Activated CD4-positive, alpha-beta T cell treated with anti-CD3 and anti-CD28 coated beads, Interleukin-2, Interleukin-4, amounts not matched to agents 100 ng/mL and 50 ng/mL, durations not matched to agents 16 hours and 8 hours (primary cell): ENCODE data around the gene PAQR8.

Experiments used
- DNase-seq: peaks from one replicate; pipeline ENCODE4 v3.0.0-alpha.2; 2020; ENCODE audit warnings: low spot score

Gene PAQR8

GRCh38 chr6:52347818-52348217 lies 14.1 kb upstream of the PAQR8 start:
- DNase-seq: no peak

DNA sequence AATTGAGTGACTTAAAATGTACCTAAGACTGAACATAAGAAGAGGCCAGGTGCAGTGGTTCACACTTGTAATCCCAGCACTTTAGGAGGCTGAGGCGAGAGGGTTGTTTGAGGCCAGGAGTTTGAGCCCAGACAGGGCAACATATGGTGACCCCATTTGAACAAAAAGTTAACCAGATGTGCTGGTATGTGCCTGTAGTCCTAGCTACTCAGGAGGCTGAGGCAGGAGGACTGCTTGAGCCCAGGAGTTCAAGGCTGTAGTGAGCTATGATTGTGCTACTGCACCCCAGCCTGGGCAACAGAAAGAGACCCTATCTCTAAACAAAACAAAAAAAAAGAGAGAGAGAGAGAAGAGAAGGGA lies 10.1 kb upstream of the PAQR8 start:
- no peak for DNase-seq

DNA sequence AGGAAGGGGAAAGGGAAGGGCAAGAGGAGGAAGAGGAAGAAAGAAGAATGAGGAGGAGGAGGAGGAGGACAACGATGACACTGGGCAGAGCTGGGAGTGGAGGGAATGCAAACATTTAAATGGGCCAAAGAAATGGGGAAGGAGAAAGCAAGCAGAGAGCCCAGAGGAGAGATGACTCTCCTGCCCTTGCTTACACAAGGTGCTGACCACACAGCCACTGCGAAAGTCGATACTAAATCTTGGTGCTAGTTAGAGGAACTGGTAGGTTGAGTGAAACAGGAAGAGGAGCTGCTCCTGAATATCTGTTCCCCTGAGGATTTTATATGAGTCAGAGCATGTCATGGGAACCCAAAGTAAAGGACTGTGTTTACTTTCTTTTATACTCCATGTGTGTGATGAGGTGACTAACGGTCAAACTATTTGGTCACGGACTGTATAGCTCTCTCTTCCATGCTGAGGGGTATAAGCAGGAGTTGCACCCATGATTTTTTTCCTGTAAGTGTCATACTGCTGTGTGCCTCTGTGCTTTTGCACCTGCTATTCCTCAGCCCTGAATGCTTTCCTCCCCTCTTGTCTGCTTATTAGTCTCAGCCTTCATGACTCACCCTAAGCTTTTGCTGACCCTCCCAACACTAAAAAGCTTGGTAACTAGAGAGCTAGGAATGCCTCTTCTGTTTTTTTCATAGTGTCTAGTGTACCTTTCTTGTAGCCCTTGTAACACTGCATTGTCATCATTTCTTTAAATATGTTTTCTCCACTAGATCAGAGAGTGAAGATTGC lies 9.5 kb upstream of the PAQR8 start:
- no peak for DNase-seq

DNA sequence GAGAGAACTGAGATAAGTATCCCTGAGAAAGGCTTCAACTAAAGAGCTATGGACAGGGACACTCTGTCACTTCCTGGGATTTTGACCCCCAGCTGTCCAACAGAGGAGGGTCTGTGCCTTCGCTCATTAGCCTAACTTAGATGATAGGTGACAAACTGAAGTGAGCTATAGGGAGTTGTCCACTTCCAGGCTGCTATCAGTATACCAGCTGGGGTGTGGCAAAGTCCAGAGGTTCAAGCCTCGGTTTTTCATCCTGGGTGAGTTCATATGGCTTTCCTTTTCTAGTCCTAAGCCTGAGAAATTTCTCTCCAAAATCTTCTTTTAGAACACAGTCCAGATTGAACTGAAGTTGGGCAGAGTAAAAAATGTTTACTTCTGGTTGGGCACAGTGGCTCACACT lies 5.9 kb upstream of the PAQR8 start:
- DNase-seq: no peak

DNA sequence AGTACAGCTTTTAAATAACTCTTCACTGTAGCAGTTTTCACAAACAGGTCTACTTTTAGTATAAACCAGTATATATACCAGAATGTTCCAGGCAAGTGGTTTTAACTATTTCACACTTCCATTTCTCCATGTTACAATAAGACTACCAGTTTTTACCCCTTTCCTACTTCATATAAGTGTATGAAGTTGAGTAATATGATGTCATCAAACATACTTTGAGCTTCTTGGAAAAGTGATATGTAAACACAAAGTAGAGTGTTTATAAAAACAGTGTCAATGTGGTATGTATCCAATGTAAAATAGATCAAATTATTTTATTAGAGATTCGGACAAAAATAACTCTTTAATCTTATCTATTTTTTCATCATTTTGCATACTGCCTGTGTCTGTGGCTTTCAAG lies 2.5 kb upstream of the PAQR8 start:
- no peak for DNase-seq

DNA sequence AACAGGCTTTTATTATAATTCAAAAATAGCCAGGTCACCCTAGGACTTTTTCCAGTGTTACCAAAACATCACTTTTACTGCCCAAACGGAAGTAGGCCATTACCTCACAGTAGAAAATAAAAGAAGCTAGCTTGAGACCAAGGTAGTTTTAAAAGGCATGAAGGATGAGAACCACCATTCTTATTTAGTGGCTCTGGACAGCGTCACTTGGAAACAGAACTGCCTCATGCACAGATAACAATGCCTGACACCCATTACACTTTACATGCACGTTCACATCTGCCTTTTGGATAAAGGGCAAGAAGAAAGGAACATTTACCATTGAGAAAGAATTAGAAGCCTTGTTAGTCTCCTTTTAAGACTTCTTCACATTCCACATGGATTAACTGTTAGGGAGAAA lies 1.9 kb upstream of the PAQR8 start:
- no peak for DNase-seq

DNA sequence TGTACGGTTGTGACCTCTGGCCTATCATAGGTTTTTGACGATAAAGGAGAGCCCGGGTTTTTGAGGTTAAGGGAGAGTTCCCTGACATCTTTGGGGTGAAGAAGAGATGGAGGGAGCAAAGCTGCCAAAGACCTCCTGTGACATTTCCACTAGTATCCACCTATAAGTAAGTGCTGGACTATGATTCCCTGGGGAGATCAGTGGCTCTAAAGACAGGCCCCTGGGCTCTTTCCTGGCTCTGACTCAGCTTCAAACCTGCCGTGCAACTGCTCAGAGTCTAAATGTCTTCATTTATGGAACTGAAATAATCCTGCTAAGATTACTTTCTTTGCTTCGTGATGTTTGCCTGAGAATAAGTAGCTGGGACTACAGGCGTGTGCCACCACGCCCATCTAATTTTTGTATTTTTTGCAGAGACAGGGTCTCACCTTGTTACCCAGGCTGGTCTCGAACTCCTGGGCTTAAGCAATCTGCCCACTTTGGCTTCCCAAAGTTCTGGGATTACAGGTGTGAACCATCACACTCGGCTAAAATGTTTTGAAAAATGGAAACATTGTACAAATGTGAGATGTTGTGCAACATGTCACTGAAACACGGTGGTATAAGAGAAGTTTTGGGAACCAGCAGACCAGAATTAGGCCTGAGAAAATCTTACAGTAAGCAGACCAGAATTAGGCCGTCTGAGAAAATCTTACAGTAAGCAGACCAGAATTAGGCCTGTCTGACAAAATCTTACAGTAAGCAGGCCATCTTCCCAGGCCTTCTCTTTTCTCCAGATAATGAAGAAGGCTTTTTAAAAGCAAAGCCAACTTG lies 1.1 kb upstream of the PAQR8 start:
- DNase-seq: no peak

DNA sequence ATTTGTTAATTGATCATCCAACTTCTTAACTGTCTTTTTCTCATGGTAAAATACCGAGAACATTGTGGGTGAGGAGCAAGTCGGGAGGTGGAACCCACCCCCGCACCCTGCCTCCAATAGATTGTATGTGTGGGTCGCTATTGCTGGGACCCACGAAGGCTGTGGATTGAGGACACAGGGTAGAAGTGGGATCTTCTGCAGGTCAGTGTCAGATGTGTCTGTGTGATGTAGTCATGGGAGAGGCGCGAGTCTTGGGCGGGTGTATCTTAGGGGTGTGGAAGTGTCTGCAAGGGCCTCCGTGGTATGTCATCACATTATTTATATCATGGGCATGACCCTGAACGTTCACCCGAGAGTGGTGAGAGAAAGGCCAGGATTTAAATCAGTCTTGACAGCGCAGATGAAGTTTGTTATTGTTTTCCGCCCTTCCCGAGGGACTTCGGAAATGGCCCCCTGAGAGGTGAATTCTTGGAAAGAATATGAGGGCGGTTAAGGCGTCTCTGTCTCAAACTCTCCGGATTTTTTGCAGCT lies 472 bp upstream of the PAQR8 start:
- no peak for DNase-seq

DNA sequence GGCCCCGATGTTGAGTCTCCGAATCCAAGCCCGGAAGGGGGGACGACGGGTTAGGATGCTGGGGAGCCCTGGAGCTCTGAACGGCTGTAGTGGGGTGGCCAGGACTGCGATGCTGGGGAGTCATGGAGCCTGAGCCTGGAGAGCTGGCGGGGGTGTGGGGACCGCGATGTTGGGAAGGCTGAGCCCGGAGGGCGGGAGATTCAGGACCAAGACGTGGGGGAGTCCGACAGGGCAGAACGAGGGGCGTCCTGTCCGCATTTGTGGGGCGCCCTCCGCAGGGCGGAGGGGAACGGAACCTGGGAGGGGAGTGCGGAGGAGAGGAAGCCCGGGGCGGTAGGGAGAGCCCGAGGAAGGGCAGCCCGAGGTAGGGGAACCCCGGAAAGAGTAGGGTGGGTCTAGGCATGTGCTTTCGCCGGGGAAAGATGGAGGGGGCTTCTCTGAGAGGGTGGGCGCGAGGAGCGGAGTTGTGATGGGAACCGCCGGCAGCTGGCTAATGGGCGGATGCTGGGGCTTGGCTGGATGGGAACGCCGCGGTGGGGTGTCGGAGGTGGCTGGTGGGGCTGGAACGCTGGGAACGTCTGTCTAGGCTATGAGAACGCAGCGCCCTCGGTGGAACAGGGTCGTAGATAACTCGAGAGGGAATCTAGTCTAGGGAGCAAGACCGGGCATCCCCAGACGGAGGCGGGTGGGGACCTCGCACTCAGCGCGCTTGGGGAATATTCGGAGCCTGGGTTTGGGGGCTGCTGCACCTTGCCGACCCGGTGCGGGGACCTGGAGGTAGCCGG lies 684 bp downstream of the PAQR8 start:
- peak; percentile 47 for DNase-seq

DNA sequence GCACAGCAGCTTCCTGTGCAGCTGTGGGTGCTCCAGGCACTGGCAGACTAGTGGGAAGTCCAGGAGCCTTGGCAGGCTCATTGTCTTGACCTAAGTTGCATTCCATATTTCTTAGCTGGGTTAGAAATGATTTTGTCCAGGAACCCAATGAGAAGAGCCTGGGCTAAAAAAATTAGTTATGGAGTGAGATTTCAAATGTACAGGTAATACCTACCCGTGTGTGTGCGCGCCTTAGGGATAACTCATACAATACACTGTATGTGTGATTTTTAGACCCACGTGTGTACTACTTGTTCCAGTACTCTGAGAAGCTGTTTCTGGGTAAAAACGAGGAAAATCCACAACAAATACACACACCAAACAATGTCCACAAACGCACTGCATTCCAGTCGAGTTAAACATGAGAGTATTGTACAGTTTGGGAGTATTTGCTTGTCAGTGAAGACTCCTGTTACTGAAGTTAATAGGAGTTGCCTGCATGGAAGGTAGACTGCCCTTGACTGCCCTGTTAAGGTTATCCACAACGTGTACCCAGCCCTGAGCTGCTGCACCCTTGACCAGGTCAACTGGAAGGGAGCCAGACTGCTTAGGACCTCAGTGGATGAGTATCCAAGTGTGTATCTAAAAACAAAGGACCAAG lies 1.4 kb downstream of the PAQR8 start:
- DNase-seq: no peak

DNA sequence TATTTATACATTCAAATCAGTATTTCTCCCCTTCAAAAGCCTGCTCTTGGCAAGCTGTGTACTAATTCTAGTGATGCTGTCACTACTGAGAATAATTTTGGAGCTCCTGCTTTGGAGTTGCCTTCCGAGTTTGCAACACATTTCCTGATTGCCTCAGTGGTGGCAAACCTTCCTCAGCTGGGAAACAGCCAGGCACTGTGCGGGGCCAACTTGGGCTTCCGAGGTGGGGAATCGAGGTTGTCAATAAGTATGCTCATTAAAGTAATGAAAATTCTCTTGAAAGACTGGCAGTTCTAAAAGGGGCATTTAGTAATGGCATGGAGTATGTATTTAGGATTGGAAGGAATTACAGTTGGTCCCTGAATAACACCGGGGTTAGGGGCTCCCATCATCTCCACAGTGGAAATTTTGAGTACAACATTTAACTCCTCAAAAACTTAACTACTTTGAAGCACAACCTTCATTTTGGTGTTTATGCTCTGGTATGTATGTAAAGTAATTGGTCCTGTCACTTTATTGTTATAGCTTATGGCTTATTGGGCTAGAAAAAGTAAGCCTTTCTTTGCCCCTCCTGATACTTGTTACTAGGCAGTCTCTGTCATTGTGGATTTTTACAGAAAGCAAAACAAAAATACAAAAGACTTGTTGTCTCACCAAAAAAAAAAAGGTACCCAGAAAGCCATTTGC lies 2.7 kb downstream of the PAQR8 start:
- no peak for DNase-seq

GRCh38 chr6:52365317-52365716 lies 3.4 kb downstream of the PAQR8 start:
- no peak for DNase-seq

DNA sequence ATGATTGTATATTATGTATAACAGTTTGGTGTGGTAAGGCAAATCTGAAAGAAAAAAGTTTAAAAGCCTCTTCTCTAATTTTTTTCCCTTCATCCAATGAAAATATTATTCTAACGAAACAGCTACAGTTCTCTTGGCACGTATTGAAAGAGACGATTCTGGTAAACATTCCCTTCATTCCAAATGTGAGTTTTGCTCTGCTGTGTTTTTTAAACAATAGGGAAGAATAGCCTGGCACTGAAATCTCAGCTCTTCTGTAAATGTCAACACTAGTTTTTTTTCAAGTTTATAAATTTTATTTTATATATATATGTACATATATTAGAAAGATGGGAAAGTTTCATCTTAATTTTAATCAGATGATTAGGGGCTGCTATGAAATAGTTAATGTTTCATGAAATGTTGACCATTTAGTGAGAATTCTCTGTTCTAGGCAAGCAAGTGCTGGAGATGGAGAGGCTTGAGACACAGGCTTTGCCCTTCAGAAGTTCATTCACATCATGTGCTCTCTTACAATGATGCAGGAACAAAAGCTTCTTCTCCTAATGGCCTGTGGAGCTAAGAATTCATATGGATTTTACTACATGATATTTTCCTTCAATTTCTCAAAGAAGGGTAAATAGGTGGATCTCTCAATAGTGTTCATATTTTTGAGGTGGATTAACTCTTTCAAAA lies 4.1 kb downstream of the PAQR8 start:
- DNase-seq: no peak

- no peak for DNase-seq
Measured at GRCh38 chr6:52368002-52368401, 6.1 kb downstream of the PAQR8 start.

GRCh38 chr6:52369234-52369633 lies 7.3 kb downstream of the PAQR8 start:
- DNase-seq: no peak

DNA sequence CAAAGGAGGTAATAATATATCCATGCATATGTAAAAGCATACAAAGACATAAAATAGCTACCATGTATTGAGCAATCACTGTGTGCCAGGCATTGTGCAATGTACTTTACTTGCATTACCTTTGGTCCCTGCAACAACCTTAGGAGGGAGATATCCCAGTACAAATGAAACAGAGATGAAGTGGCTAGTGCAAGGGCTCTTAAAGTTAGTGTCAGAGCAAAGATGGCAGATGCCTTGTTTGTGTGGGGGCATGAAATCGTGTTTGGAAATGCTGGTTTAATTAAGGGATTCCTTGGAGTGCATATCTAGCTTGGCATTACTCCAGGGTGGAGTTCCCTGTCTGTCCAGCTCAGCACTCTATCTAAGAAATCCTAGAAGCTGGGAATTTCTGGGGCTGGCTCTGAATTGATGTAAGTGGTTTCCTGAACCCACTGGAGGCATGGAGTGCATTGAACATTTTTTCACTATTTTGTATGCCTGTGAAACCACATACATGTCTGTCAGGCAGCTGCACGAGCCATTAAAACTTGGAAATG lies 9.8 kb downstream of the PAQR8 start:
- no peak for DNase-seq

GRCh38 chr6:52373151-52373690 lies 11.3 kb downstream of the PAQR8 start:
- no peak for DNase-seq

GRCh38 chr6:52374247-52374646 lies 12.3 kb downstream of the PAQR8 start:
- no peak for DNase-seq

GRCh38 chr6:52375780-52376556 lies 14.0 kb downstream of the PAQR8 start:
- DNase-seq: no peak

DNA sequence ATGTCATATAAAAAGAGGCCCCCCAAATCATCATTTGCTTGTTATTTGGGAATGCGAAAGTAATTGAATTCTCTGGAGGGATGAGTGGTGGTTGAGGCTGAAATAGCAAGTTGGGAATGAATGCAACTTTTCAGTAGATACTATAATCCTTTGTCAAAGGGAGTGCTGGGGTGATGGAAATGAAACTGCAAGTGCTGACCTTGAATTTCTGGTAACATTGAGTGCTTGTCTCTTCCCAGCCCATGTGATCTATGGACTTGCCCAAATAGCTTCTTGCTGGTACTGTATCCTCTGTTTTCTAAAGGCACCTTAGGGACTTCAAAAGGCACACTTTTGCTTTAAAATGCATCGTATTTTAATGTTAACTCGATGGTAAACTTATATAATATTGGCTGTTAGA lies 14.8 kb downstream of the PAQR8 start:
- no peak for DNase-seq
